LoVo (cell line): Measurements from ENCODE around the gene HORMAD1.
A peak's percentile ranks its signal among the peaks of the same experiment; 100 is the strongest.
"Not testable (repeated sequence)": the region's sequence is repeated elsewhere in the genome, so short reads cannot be mapped to it uniquely, and the experiment has no call there.

Experiments
- DNase-seq: peaks from one replicate; pipeline ENCODE4 v3.0.0-alpha.2; 2016; ENCODE audit warnings: low spot score

HORMAD1 gene

DNA sequence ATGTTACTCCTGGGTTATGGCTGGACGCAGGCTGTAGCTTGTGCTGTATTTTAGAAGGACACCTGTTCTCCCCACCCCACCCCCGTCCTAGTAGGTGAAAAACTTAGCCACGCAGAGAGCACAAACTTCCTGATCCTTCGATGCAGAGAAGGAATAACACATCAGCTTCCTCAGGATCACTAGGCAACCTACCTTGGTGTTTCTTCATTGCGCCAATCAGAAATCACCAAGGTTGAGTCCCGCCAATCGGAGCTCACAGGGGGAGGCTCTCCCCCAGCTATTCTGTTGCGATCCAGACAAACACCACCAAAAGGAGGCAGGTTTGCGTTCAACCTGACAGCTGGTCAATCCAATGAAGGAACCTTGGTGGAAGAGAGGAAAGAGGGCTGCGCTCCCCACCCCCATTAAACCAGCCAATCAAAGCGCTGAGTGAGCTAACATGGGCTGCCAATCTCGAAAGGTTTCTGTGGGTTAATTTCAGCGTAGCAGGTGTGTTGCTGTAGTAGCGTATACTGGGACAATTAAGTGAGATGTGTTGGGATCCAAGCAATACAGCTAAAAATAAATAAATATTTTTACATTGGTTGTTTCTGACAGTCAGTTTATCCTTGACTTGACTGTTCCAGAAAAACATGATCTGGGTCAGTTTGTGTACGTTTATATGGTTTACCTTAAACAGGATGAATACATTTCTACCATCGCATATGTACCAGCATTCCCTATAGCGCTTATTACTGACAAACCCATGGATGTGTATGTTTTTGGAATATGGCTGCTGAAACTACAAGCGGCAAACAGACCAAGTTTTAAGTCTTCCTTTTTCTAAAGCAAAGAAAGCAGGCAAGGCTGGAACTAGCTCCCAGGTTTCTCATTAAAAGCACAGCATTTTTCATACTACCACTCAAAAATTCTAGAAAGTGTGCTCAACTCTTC, 23.4 kb downstream of the HORMAD1 start, which contains the start of gene GOLPH3L:
Gene GOLPH3L (minus strand): TSS at position 160 of the 933 bp plus-strand sequence. CDS start 2,316 bp downstream, outside the sequence.
- DNase-seq = peak; percentile 98

DNA sequence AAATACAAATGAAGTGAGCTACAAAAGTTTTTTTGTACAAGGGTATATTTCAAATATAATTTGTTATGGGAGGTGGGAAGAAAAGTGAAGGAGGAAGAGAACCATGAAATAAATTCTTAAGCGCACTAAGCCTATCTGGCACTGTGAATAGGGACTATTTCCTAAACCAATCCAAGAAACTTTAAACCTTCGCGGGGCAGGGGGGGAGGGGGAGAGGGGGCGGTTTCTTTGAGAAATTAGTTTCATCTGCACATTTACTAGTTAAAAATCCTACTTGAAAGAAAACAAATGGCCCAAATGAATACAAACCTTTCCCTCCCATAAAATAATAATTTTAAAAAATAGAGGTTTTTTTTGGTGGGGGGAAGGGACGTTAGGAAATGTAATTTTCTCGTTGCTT, 24.1 kb downstream of the HORMAD1 start:
- DNase-seq = peak; percentile 22

DNA sequence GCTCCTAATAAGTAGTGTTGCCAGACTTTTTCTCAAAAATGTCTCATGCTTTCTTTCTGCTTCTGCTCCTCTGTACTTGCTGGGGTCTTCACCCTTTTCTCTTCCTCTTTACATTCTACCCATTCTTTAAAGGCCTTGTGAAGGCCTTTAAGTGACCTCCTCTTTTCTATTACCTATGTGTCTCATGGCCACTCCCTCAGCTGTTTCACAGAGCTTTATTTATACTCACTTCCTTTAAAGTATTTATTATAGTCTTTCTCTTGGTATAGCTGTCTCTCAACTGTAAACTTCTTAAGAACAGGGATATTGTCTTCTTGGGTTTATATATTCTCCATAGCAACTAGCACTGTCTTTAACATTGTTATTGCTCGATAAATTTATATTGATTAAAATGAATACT, 24.5 kb downstream of the HORMAD1 start:
- DNase-seq = no peak

DNA sequence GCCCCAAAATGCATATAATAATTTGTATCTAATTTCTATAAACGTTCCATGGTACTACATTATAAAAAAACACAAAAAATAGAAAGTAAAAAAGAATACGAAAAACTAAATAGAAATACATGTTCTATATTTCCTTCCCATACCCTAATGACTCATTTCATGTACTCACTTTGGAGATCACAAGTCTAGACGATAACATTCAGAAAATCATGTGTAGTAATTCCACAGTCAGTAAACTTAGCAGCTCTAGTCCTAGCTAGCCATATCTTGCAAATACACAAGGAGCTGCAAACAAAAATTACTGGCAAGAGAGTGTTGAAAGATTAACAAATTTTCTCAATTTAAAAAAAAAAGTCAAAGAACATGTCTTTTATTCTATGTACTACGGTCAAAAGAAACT, 25.1 kb downstream of the HORMAD1 start:
- DNase-seq = no peak

DNA sequence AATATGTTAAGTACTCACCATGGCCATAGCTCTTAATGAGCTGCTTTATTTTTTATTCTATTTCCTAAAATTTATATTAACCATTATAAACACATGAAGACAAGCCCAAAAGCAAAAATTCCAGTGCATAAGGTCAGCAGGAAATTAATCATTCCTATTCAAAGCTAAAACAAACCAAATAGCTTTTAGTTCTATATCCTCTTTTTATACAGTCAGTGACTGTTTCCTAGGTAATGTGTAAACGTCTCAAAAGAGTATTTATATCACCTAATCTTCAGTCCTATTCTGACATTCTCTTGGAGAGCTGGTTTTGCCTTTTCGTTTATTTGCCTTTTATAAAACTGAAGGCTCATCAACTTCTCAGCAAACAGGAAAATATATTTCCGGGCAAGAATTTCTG, 28.0 kb downstream of the HORMAD1 start:
- no peak for DNase-seq

- no peak for DNase-seq
Observed at GRCh38 chr1:150688763-150689162, 31.9 kb downstream of the HORMAD1 start.

GRCh38 chr1:150686275-150686674, 34.4 kb downstream of the HORMAD1 start:
- DNase-seq = no peak

GRCh38 chr1:150683914-150684313, 36.8 kb downstream of the HORMAD1 start:
- no peak for DNase-seq

GRCh38 chr1:150678988-150679387, 41.7 kb downstream of the HORMAD1 start:
- no peak for DNase-seq

GRCh38 chr1:150674881-150675280, 45.8 kb downstream of the HORMAD1 start:
- no peak for DNase-seq

- no peak for DNase-seq
Observed at GRCh38 chr1:150663321-150663720, 57.4 kb downstream of the HORMAD1 start.

- DNase-seq = no peak
Observed at GRCh38 chr1:150662811-150663210, 57.9 kb downstream of the HORMAD1 start.

DNA sequence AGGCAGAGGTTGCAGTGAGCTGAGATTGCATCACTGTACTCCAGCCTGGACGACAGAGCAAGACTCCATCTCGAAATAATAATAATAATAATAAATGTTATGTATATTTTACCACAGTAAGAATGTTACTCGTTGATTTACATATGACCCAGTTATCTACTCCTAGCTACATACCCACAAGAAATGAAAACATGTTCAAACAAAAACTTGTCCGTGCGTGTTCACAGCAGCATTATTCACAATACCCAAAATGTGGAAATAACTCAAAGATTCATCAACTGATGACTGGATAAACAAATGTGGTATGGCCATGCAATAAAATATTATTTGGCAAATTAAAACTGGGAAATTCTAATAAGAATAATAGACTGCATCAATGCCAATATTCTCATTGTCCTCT, 59.5 kb downstream of the HORMAD1 start:
- DNase-seq = no peak

- no peak for DNase-seq
Observed at GRCh38 chr1:150660584-150660983, 60.1 kb downstream of the HORMAD1 start.

GRCh38 chr1:150657064-150657463, 63.6 kb downstream of the HORMAD1 start:
- not testable (repeated sequence) for DNase-seq

DNA sequence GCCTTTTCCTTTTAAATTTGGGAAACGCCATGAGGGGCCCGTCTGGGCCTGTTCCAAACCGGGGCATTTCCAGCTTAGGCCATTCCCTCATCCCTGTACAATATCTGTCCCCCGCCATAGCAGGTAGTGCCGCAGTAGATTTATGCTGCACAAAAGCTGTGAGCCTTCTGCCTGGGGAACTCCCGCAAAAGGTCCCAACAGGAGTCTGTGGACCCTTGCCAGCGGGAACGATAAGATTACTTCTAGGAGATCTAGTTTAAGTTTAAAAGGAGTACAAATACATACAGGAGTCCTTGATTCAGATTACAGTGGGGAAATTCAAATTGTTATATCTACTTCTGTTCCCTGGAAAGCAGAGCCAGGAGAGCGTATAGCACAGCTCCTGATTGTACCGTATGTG, 66.1 kb downstream of the HORMAD1 start:
- not testable (repeated sequence) for DNase-seq

DNA sequence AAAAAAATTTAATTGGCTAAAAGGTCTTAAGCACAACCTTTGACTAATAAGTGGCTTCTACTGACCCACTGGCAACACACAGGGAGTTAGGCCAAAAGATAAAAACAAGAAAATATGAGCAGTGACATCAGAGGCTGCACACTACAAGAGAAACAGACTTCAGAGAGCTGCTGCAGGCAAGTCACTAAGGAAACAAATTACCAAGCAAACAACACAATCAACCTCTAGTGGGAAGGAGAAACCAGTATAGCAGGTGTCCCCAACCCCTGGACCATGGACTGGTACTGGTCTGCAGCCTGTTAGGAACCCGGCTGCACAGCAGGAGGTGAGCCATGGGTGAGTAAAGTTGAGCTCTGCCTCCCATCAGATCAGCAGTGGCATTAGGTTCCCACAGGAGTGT, 70.5 kb downstream of the HORMAD1 start:
- DNase-seq = no peak

- no peak for DNase-seq
Observed at GRCh38 chr1:150649441-150650075, 71.1 kb downstream of the HORMAD1 start.
